Heart left ventricle (tissue), 16 donors: ENCODE results near the gene DLX4. TPM values are rescaled to one million over a fixed set of nuclear protein-coding genes. Genes with fewer than 3 reads are reported as not detected.

ENCODE experiments used
- ATAC-seq, 4 donors: fragments of 200-7000 bp; cut with Tn5 transposase; one replicate each; pipeline ENCODE4 v1.9.1; 2020 to 2022; ENCODE audit warnings: moderate library complexity in 4 of 4, mild to moderate bottlenecking in 3 of 4, moderate number of reproducible peaks in 1 of 4
- DNase-seq, 5 donors: peaks; one replicate each; pipeline ENCODE4 v3.0.0-alpha.2; 2020
- H3K27ac ChIP-seq, 12 donors: fragments of 200-600 bp; sonication (generic) in 4 of 12; one replicate each; pipeline versions ENCODE4 v1.5.0 to v1.8.0; 2016 to 2022; ENCODE audit warnings: mild to moderate bottlenecking in 2 of 12
- H3K27me3 ChIP-seq, 9 donors: fragments of 200-600 bp; sonication (generic) in 2 of 9; one replicate each; pipeline versions ENCODE4 v1.5.1 to v1.8.0; 2016 to 2022; ENCODE audit warnings: mild to moderate bottlenecking in 3 of 9
- H3K36me3 ChIP-seq, 9 donors: fragments of 200-600 bp; sonication (generic) in 2 of 9; one replicate each; pipeline versions ENCODE4 v1.5.0 to v1.8.0; 2018 to 2022; ENCODE audit warnings: mild to moderate bottlenecking in 2 of 9
- H3K4me1 ChIP-seq, 12 donors: fragments of 200-600 bp; sonication (generic) in 4 of 12; one replicate each; pipeline versions ENCODE4 v1.5.0 to v1.8.0; 2016 to 2022; ENCODE audit warnings: mild to moderate bottlenecking in 3 of 12
- H3K4me3 ChIP-seq, 12 donors: fragments of 200-600 bp; sonication (generic) in 4 of 12; one replicate each; pipeline versions ENCODE4 v1.5.0 to v1.8.0; 2017 to 2022; ENCODE audit warnings: mild to moderate bottlenecking in 9 of 12, moderate library complexity in 4 of 12
- H3K9me3 ChIP-seq, 12 donors: fragments of 200-600 bp; sonication (generic) in 4 of 12; one replicate each; pipeline versions ENCODE4 v1.5.0 to v1.8.0; 2016 to 2022; ENCODE audit warnings: mild to moderate bottlenecking in 1 of 12
- POLR2A ChIP-seq, 2 donors: fragments of 450-650 bp; IDR thresholded peaks; one replicate each; pipeline ENCODE4 v1.6.1; 2017; ENCODE audit warnings: antibody characterized with exemption in 2 of 2, mild to moderate bottlenecking in 2 of 2, moderate library complexity in 2 of 2
- WGBS, 4 donors: extraction: QIAGEN DNeasy Blood & Tissue Kit in 2 of 4; methylation state at CpG; one replicate each; pipeline versions ENCODE4 v1.1.5 to v1.1.7; 2013 to 2018; 5-methylcytosine and 5-hydroxymethylcytosine counted together
- intact Hi-C, 10 donors: fragments of 100-400 bp; cut with DNase I; formaldehyde crosslinking; loops; one replicate each; pipeline versions ENCODE4 v1.11.1 to v1.14.2; 2022
- polyA plus RNA-seq, 2 donors: library from polyadenylated mRNA; stranded (reverse); fragments of 200-250 nt; gene quantifications; one replicate each; pipeline ENCODE4 v1.2.3, GENCODE V29; 2013
- total RNA-seq, 9 donors: library from RNA; depleted of rRNA in 2 of 9; stranded (reverse); fragments of >200 nt in 2 of 9; fragmentation: NEBNext Ultra II Directional in 3 of 9; extraction: Animal tissue kit (Norgen Biotek cat#: 25700) in 3 of 9; gene quantifications; one replicate each; pipeline versions ENCODE4 v1.1.0 to v1.2.4, GENCODE V29; 2016 to 2023
- TF ChIP-seq, protein P1 (sequence below), 12 donors: fragments of 200-600 bp; sonication (generic) in 4 of 12; IDR thresholded peaks; one replicate each; pipeline versions ENCODE4 v1.5.0 to v1.8.0; 2018 to 2022; ENCODE audit warnings: antibody characterized with exemption in 12 of 12, mild to moderate bottlenecking in 5 of 12
- donor health status: ischemic (EF 13 %, LVEDD 7.1; RV severe dilation, severe dysfunction).
- donor health status: healthy with polysubstance abuse.
- donor health status: DM: no; HTN: yes; CAD: no.
- donor health status: DM: no; HTN: no; CAD: no.
- donor health status: ischemic (EF 25% LVEDD 6.9; RV normal size, moderate dysfunction).
- donor health status: ischemic (EF 25% LVEDD 5.7; RV mildly dilated, moderate dysfunction).
- donor health status: healthy.
- donor health status: DM: yes; HTN: yes; CAD: no.
- donor health status: ischemic (EF 35%, LVEDD 5.7; RV mildly dilated, moderate dysfunction).
- donor health status: nonischemic (EF 11% LVEDD 7.7; RV severe dilation, severe dysfunction).
- donor health status: DM: yes; HTN: yes; CAD: no.
- donor health status: PGD.
- donor health status: ischemic (EF 29% LVEDD 5.4; RV normal size, mild dysfunction).
- donor health status: nonischemic (EF 23%, LVEDD 6.1; RV moderate dilation, normal function).

DLX4 gene
- total and polyA plus RNA-seq, 11 donors: 0.03 to 0.19 TPM; not detected in 9

DNA sequence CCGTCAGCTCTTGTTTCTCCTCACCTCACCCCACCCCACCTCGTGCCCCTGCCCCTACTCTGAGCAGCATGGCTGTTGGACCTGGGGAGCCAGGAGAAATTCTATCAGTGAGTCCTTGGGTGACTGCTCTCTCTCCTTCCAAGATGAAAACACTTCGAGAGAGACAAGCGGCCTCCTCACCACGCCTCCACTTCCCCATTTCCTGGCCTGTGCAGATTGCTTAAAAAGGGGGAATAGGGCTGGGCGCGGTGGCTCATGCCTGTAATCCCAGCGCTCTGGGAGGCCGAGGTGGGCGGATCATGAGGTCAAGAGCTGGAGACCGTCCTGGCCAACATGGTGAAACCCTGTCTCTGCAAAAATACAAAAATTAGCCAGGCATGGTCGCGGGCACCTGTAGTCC is 9.5 kb downstream of the DLX4 start:
- intact Hi-C loops: no loop called here
- no peak for DNase-seq
- no peak for ATAC-seq

DNA sequence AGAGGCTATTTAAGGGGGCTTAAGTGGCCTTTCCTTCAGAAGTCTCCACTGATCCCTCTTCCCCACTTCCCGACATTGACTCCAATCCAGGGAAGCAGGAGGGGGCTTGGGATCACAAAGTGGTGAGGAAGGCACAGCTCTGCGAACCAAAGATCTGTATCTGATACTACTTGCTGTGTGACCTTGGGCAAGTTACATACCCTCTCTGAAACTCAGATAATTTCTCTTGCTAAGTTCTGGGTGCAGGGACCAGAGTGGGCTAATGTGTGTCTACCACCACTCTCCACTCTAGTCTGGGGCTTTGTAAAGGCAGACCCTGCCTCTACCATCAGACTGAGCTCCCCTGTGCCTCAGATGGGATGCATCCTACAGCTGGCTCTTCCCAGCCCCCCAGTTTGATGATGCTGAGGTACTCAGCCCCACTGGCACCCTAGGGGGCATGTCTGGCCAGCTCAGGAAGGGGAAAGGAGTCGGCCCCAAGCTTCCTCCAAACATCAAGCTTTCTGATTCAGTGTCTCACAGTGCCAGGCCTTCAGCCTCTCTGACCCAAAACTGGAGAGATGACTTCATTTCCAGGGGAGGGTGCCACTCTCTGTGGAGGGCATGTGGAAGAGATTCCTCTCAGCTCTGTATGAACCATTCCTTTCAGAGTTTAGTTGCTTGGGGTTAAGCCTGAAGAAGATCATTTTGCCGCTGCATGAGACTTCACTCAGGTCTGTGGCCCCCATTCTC is 10.9 kb downstream of the DLX4 start:
- intact Hi-C loops: no loop called here
- TF ChIP-seq, protein P1, sequence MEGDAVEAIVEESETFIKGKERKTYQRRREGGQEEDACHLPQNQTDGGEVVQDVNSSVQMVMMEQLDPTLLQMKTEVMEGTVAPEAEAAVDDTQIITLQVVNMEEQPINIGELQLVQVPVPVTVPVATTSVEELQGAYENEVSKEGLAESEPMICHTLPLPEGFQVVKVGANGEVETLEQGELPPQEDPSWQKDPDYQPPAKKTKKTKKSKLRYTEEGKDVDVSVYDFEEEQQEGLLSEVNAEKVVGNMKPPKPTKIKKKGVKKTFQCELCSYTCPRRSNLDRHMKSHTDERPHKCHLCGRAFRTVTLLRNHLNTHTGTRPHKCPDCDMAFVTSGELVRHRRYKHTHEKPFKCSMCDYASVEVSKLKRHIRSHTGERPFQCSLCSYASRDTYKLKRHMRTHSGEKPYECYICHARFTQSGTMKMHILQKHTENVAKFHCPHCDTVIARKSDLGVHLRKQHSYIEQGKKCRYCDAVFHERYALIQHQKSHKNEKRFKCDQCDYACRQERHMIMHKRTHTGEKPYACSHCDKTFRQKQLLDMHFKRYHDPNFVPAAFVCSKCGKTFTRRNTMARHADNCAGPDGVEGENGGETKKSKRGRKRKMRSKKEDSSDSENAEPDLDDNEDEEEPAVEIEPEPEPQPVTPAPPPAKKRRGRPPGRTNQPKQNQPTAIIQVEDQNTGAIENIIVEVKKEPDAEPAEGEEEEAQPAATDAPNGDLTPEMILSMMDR (IDR thresholded peaks at IDR 0.05): no peak
- TF ChIP-seq POLR2A (IDR thresholded peaks at IDR 0.05): no peak
- ATAC-seq (no peak), DNase-seq (no peak)
- Histone ChIP-seq H3K9me3 (no peaks in the 10 kb centered on the region), H3K27ac (no peak overlapping the region), H3K4me1 (no peaks in the 10 kb centered on the region), H3K36me3 (no peaks in the 10 kb centered on the region), H3K4me3 (no peak overlapping the region), H3K27me3 (peaks cover 0 to 81% (median 11%) of the 10 kb centered on the region in 9 donors)
- 70 to 86% (median 80%) methylated on average over 4 of the region's 4 CpGs for WGBS, 4 donors

More for the DNA sequence above, 9.5 kb downstream of the DLX4 start:
- Histone ChIP-seq H3K9me3 (no peaks in the 10 kb centered on the region), H3K4me3 (no peak overlapping the region), H3K36me3 (no peaks in the 10 kb centered on the region), H3K27ac (no peak overlapping the region), H3K27me3 (peaks cover 5 to 83% (median 13%) of the 10 kb centered on the region in 9 donors), H3K4me1 (no peaks in the 10 kb centered on the region)
- no peak for TF ChIP-seq POLR2A (IDR thresholded peaks at IDR 0.05)
- TF ChIP-seq, protein P1 (IDR thresholded peaks at IDR 0.05): no peak
- WGBS, 4 donors: 62 to 67% (median 65%) methylated on average over 13 of the region's 13 CpGs

DNA sequence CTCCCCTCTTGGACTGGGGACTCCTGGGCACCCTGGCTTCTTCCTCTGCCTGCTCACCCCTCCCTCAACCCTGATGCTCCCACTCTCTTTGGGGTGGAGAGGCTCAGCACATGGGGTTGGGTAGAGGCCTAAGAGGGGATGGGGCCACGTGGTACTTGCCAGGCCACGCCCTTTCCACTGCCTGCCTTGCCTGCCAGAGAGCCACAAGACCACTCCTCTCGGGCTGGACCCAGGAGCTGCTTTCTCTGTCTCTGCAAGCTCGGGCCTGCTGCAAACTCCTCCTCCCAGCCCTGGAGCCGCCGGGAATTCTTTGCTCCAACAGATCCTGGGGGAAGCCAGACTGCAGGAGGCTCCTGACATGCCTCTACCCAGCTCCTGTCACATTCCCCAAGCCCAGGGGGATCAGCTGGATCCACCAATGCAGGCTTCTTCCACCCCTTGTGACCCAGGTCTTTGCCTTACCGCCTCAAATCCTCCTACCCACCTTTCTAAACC is 11.8 kb downstream of the DLX4 start:
- WGBS, 4 donors: 37 to 59% (median 52%) methylated on average over 7 of the region's 7 CpGs
- no peaks in the 10 kb centered on the region for H3K9me3 ChIP-seq
- H3K27ac ChIP-seq: no peak overlapping the region
- no peaks in the 10 kb centered on the region for H3K36me3 ChIP-seq
- intact Hi-C loops: no loop called here
- DNase-seq (no peak), ATAC-seq (no peak)
- no peak overlapping the region for H3K4me3 ChIP-seq
- H3K27me3 ChIP-seq: peaks cover 0 to 80% (median 11%) of the 10 kb centered on the region in 9 donors
- no peaks in the 10 kb centered on the region for H3K4me1 ChIP-seq
- TF ChIP-seq POLR2A (IDR thresholded peaks at IDR 0.05): no peak
- TF ChIP-seq, protein P1 (IDR thresholded peaks at IDR 0.05): no peak

GRCh38 chr17:49984283-49984682 is 15.3 kb downstream of the DLX4 start:
- 36 to 81% (median 50%) methylated on average over 3 of the region's 3 CpGs for WGBS, 4 donors
- Histone ChIP-seq H3K9me3 (no peaks in the 10 kb centered on the region), H3K27me3 (peaks cover 8 to 83% (median 25%) of the 10 kb centered on the region in 9 donors), H3K27ac (no peak overlapping the region), H3K4me1 (peaks cover 0 to 7% (median 0%) of the 10 kb centered on the region in 12 donors), H3K36me3 (no peaks in the 10 kb centered on the region), H3K4me3 (no peak overlapping the region)
- ATAC-seq (no peak), DNase-seq (no peak)
- intact Hi-C loops: no loop called here
- TF ChIP-seq, protein P1 (IDR thresholded peaks at IDR 0.05): no peak
- no peak for TF ChIP-seq POLR2A (IDR thresholded peaks at IDR 0.05)
